ENCODE data around the gene SERP1.
"Not testable (repeated sequence)": the region's sequence is repeated elsewhere in the genome, so short reads cannot be mapped to it uniquely, and the experiment has no call there.

- not testable (repeated sequence) for TF ChIP-seq CTCF, POLR2A (IDR thresholded peaks at IDR 0.05)
Observed at GRCh38 chr3:150500960-150501359, 45.3 kb downstream of the SERP1 start.

Data from adrenal gland (tissue), 5 donors.